Kasumi-1 (cell line): Measurements from ENCODE around the gene TOX2.
A peak's percentile ranks its signal among the peaks of the same experiment; 100 is the strongest.

ENCODE experiments used
- DNase-seq, 2 experiments: peaks; one replicate each; lab custom pipeline; 2025; lab: John Stamatoyannopoulos, UW

TOX2 gene

GRCh38 chr20:43940518-43941225 is 26.0 kb downstream of the TOX2 start:
- DNase-seq, result no peak

- peak; percentile 74 to 81 for DNase-seq
Measured at GRCh38 chr20:43941476-43942200, 27.0 kb downstream of the TOX2 start.

- no peak for DNase-seq
Measured at GRCh38 chr20:43942201-43942590, 27.5 kb downstream of the TOX2 start.

GRCh38 chr20:43942667-43943285 is 28.1 kb downstream of the TOX2 start:
- peak; percentile 86 to 88 for DNase-seq

GRCh38 chr20:43943725-43944124 is 29.1 kb downstream of the TOX2 start:
- DNase-seq, result no peak

GRCh38 chr20:43944653-43945235 is 30.1 kb downstream of the TOX2 start:
- no peak for DNase-seq

GRCh38 chr20:43945391-43946205 is 30.9 kb downstream of the TOX2 start:
- no peak for DNase-seq

- DNase-seq, result no peak
Measured at GRCh38 chr20:43946206-43946491, 31.5 kb downstream of the TOX2 start.

- no peak for DNase-seq
Measured at GRCh38 chr20:43946659-43947315, 32.1 kb downstream of the TOX2 start.

GRCh38 chr20:43947316-43947710 is 32.7 kb downstream of the TOX2 start:
- no peak for DNase-seq

- DNase-seq, result no peak
Measured at GRCh38 chr20:43948455-43948854, 33.8 kb downstream of the TOX2 start.

GRCh38 chr20:43949248-43949647 is 34.6 kb downstream of the TOX2 start:
- no peak for DNase-seq

GRCh38 chr20:43949741-43950618 is 35.3 kb downstream of the TOX2 start:
- peak; percentile 78 to 91 for DNase-seq

GRCh38 chr20:43953919-43954592 is 39.4 kb downstream of the TOX2 start:
- DNase-seq, result no peak

GRCh38 chr20:43954704-43955061 is 40.0 kb downstream of the TOX2 start:
- no peak for DNase-seq

GRCh38 chr20:43955062-43955749 is 40.6 kb downstream of the TOX2 start:
- DNase-seq, result peak; percentile 74 to 75

GRCh38 chr20:43955750-43956191 is 41.1 kb downstream of the TOX2 start:
- no peak for DNase-seq

- no peak for DNase-seq
Measured at GRCh38 chr20:43957392-43957791, 42.7 kb downstream of the TOX2 start.

- no peak for DNase-seq
Measured at GRCh38 chr20:43958626-43959025, 44.0 kb downstream of the TOX2 start.
